HG03457 (cell line): ENCODE results near the gene CHDH.

Experiments
- ATAC-seq: cut with Tn5 transposase; IDR thresholded peaks from one replicate; pipeline ENCODE4 v1.9.1; 2021; ENCODE audit warnings: moderate number of reproducible peaks; ENCODE audit not compliant: unreplicated experiment

Gene CHDH

GRCh38 chr3:53763353-53763752 is 82.9 kb downstream of the CHDH start:
- ATAC-seq, result no peak
